G401.6 (cell line): ENCODE measurements around the gene SOX21.

ENCODE experiments used
- FAIRE-seq: peaks from 2 replicates; lab custom pipeline; 2012; peaks lifted over from hg19 to GRCh38; lab: Jason Lieb, UNC

The SOX21 gene

DNA sequence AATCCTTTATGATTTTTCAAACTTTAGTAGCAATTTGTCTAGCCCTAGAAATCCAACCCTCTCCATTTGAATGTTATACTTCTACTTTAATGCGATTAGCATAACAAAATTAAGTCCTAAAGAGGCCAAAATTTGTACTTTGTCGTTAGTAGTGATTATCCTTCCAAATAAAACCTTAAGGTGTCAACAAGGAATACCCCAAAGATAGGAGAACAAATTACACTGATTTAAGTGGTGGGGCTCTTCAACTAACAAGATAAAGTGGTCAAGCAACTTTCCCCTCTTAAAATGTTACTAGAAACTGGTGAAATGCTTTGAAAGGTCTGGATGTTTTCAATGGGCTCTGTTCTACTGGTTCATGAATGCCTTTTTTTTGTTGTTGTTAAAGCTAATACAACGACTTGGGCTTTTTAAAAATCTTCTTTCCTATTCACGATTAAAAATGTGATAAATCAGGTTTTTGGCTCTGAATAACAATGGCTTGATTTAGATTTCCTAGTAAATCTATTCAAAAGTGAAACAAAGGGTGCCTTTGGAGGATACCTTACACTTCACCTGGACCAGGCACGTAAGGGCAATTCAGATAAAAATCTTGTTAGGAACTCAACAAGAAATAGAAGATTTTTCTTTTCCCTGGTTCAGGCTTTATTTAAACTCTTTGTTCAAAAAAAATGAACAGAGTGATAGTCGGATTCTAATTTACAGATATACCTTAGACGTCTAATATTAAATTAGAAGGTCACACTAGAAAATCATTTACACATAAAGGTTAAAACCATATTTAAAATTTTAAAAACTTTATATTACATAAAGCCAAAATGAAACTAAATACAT lies 3.1 kb downstream of the SOX21 start:
- no peak for FAIRE-seq

- FAIRE-seq = no peak
Measured at GRCh38 chr13:94708031-94708859, 4.1 kb downstream of the SOX21 start.

- FAIRE-seq = no peak
Measured at GRCh38 chr13:94707400-94708021, 4.8 kb downstream of the SOX21 start.

DNA sequence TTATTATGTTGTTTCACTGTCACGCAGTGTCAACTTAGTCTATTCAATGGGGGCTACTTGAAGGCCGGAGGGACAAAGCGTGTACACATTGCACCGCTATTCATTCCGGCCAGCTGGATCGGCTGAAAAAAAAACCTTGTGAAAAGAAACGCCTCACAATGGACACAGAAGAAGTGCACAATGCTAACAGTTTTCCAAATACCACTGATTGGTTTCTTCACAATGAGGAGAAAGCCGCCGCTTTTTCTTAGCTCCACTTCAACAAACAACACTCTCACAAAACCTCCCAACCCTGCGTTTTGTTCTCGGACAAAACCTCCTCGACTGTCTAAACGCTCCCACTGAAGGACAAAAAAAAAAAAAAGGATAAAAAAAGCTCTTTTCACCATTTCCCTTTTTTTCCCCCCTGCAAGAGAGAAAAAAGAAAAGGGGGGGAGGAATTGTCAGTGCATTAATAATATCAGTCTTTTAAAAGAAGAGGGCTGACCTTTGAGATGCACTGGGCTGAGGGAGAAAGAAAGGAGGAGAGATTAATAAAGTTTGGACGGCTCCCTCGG lies 5.4 kb downstream of the SOX21 start:
- no peak for FAIRE-seq

DNA sequence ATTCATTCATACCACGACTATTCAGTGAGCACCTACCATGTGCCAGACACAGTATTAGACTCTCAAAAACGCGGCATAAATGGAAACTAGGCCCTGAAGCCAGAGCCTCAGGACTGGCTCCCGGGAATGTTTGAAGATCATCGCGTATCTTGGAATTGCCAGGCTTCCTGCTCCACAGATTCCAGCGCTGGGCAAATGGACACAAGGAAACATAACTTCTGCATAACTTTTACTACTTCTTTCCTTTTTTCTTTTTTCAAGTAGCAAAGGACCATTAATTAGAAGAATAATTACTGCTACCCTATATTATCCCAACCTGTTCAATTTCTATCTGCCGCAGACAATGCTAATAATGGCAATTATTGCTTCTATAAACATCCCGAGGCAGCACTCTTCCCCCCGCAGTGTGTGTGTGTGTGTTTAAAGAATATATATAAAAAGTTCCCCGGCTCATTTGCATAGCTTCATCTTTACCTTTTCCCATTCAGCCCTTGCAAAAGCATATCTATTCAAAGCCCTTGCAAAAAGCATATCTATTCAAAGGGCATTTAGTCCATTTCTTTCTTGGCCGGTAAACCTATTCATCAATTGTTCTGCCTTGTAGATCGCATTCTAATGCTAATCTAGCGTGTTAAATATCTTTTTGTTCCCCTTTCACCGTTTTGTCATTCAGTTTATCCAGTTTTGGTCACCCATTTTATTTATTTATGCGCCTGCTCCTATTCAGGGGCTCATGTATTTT lies 6.1 kb downstream of the SOX21 start:
- no peak for FAIRE-seq

DNA sequence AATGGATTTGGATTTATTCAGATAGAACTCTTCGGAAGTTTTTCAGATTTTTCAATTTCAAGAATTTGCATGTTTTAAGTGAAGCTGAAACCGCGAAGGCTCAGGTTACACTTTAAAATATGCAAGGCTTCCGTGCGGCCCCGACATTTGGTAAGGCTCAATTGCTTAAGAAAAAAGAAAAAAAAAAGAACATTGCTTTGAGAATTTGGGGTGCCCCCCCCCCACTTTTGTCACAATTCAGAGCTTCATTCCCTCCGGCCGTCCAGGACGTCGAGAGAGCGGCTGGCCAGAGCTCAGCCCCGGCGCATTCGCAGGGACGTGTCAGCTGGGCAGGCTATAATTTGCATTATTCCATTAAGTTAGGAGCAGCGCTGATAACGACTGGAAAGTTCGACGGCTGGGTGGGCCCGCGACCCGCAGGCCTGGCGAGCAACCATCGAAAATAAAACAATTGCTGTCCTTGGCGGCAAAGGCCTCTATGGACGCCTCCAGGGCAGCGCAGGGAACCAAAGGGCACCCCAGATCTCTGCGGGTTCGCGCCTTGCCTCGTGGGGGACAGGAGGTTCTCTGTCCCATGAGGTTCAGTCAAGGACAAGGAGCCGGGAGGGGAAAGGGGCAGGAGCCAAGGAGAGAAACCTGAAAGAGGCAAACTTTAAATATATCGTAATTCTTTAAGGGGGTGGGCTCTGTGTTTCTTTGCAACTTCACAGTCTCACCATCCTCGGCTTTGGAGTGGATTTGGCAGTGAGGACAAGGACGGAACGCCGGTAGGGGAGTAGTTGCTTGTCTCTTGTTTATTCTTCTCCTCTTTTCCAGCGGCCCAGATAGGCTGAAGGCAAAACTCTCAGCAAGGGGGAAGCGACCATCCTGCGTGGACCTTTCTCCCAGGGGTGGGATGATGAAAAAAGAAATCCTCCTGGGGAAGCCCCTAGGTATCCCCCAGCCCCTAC lies 7.0 kb downstream of the SOX21 start:
- no peak for FAIRE-seq

DNA sequence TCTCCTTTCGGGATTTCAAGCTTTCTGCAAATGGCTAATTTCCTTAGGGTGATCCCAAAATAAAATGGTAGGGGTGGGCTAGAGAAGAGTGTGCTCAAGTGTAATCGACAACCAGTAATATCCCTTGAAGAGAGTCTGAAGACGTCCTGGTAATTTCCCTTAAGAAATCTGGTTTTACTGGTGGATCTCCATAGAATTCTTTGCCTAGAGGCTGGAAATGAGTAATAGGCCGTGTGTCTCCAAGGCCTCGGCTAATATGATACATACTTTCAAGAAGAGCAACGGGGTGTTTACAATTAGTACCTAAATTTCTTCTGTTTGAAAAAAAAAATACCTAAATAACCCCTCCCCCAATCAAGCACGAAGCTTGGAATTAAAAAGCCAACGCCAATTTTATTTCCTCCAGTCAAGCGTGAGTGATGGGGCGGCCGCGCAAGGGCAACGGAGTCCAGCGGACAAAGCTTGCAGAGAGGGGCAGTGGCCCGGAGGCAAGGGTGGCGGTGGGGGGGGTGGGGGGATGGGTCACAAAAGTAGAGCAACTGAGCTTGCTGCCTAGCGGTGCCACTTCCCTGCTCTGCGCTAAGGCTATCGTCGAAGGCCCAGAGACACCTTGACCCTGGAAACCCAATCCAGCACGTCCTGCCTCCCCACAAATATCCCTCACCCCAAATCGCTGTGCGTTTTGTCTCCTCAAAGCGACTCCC lies 7.8 kb downstream of the SOX21 start:
- no peak for FAIRE-seq

DNA sequence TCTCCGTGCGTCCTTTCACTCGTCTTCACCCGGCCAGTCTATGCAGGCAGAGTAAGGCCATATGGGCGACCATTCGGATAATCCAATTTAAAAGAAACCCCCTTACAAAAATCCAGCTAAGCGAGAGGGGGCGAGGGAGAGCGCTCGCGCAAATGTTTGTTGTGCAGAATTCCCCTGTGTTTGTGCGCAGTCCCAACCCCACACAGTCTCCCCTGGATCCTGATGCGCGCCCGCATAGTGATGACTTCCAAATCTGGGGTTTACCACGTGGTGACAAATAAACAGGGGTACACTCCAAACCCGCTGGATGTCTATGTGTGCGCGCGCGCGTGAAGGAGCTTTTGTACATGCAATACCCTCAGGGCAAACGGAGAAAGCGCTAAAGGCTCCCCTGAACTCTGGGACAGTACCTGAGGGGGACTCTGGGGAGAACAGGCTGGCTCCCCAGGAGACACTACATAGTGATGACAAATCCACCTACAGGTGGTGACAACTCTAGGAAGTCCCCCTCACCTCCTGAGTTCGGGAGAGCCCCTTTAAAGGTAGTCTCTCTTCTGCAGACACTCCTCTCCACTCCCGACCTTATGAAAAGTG lies 8.5 kb downstream of the SOX21 start:
- no peak for FAIRE-seq

DNA sequence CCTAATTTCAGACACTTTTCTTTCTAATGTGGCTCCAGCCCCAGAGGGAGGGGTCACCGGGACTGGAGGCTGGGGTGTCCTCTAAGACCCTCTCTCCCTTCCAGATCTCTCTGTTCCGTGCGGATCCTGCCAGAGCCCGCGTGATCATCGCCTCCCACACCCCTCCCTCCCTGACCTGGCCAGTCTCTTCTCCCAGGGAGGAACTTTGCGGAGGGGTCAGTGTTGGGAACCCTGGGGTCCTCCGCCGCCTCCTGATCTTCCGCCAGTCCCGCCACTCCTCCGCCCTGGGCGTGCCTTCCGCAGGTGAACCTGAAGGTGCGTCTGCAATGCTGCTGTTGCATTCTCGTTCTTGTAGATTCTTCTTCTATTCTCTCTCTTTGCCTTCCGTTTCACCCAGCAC lies 9.1 kb downstream of the SOX21 start:
- no peak for FAIRE-seq

DNA sequence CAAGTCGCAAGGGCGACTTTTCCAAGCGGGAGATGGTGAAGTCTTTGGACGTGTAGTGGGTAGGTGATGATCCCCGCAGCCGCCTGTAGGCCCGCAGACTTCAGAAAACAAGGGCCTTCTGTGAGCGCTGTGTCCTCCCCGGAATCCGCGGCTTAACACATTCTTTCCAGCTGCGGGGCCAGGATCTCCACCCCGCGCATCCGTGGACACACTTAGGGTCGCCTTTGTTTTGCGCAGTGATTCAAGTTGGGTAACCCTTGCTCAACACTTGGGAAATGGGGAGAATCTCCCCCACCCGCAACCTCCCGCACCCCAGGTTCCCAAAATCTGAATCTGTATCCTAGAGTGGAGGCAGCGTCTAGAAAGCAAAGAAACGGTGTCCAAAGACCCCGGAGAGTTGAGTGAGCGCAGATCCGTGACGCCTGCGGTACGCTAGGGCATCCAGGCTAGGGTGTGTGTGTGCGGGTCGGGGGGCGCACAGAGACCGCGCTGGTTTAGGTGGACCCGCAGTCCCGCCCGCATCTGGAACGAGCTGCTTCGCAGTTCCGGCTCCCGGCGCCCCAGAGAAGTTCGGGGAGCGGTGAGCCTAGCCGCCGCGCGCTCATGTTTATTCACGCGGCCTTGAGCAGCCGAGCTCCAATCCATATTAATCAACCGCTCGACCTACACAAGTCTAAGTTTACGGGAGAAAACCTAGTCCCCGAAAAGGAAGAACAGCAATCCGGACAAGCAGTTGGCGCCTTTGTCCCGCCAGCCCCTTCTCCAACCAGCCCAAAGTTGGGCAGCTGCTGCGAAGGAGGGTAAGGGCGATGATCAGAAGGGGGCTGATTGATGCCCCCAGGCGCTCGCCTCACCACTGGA lies 9.9 kb downstream of the SOX21 start:
- FAIRE-seq = no peak

DNA sequence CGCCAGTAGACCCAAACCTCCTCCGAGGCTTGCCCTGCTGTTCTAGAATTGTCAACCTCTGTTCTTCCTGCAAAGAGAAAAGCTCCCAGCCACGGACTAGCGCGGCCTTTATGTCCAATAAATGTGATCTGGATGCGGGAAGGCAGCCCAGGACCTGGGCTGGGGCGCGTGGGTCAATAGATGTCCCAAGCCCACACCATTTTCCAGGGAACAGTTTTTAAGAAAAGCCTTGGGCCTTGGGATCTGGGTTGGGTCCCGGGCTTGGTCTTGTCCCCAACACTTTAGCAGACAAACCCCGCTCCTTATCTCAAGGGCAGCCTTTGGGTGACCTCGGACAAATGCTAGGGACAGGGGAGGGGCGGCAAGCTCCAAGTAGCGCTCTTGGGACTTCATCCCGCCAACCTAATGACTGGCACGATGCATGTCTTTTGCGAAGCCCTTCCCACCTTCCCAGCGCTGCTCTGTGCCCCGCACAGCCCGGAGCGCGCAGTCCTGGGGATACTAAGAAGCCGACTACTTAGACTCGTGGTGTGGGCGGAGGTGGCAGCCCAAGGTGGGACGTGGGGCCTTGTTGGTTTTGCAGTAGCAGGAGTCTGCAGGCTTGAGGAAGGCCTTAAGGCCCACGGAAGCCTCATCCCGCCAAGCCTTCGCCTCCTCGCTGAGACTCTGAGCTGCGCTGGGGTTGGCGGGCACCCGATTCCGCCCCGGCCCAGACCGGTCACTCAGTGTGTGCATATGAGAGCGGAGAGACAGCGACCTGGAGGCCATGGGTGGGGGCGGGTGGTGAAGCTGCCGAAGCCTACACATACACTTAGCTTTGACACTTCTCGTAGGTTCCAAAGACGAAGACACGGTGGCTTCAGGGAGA lies 10.8 kb downstream of the SOX21 start:
- FAIRE-seq = no peak

- FAIRE-seq = no peak
Measured at GRCh38 chr13:94700536-94700935, 11.8 kb downstream of the SOX21 start.

GRCh38 chr13:94700051-94700535 lies 12.3 kb downstream of the SOX21 start:
- FAIRE-seq = no peak

DNA sequence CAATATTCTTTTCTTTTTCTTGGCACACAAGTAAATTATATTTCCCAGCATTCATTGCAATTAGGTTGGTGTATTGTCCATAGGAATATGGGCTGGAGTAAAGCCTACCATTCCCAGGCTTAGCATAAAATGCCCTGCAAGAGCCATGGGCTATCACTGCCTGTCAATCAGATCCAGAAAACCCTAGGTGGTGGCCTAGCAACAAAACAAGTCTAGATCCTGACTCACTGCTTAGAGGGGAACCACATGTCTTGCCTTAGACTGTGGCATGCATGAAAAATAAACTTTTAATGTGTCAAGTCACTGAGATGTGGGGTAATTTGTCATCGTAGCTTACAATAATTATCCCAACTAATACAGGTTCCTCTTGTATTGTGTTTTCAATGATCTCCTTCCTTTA lies 16.2 kb downstream of the SOX21 start:
- FAIRE-seq = no peak

DNA sequence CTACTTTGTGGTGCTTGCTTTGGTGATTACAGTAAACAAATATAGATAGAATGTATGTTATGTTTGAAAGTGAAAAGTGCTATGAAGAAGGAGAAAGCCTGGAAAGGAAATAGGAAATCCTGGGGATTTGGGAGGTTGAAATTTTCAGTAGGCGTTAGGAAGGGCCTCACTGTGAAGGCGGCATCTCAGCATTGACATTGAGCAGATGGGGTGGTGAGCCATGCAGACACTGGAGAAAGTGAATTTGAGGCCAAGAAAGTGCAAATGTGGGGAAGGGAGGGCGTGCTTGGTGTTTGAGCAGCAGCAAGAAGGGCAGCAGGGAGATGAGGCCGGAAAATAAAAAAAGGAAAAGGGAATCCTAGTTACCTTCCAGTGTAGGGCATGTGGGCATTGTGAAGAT lies 20.3 kb downstream of the SOX21 start:
- no peak for FAIRE-seq

GRCh38 chr13:94683409-94683808 lies 28.9 kb downstream of the SOX21 start:
- no peak for FAIRE-seq

GRCh38 chr13:94682229-94682628 lies 30.1 kb downstream of the SOX21 start:
- no peak for FAIRE-seq

DNA sequence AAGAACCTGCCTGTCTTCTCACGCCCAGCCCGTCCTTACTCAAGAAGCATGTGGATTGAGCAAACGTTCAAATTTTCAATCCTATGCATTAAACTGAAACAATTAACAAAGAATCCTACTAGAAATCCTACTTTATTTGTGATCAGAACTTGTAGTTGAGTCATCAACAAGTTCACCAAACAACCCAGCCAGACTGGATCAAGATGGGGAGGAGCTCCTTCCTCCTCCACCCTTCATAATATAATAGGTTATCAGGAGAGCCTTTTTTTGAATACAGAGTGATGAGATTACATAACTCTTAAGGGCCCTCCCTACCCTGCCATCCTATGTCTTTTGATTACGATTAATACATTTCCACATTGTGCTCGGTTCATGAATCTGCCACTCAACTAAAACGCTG lies 32.7 kb downstream of the SOX21 start:
- FAIRE-seq = no peak
